HepG2 (cell line): ENCODE data around the gene DAD1. TPM values are rescaled to one million over a fixed set of nuclear protein-coding genes. Genes with fewer than 3 reads are reported as not detected.
A peak's percentile ranks its signal among the peaks of the same experiment; 100 is the strongest.

Source experiments
- ATAC-seq: fragments of 200-7000 bp; cut with Tn5 transposase; 3 replicates; pipeline ENCODE4 v1.9.1; 2020; ENCODE audit warnings: mild to moderate bottlenecking, moderate library complexity
- BruUV-seq: library from RNA; stranded (reverse); fragments of 400-500 nt; replicated peaks from 2 replicates; lab custom pipeline; 2021; lab: Mats Ljungman, UMichigan
- CTCF ChIA-PET: fragments of 300-600 bp; formaldehyde crosslinking; extraction: SDS; loops from one replicate; lab custom pipeline; 2021; ENCODE audit warnings: low total read pairs, inconsistent platforms, low intra/inter-chr PET ratio; lab: Yijun Ruan, JAX
- POLR2A ChIA-PET: fragments of 350-600 bp; sonication (Branson Sonifier 250); formaldehyde crosslinking; loops from one replicate; lab custom pipeline; 2020; ENCODE audit warnings: antibody characterized with exemption, inconsistent platforms; lab: Yijun Ruan, JAX
- DNase-seq: peaks from one replicate; pipeline ENCODE4 v3.0.0-alpha.2; 2015; ENCODE audit warnings: low spot score
- FAIRE-seq: peaks from 3 replicates; lab custom pipeline; 2011; peaks lifted over from hg19 to GRCh38; lab: Jason Lieb, UNC
- H2AFZ ChIP-seq: one replicate; pipeline ENCODE4 v1.6.1; 2011; ENCODE audit warnings: low read length, inconsistent platforms
- H3K27ac ChIP-seq: fragments of 300-600 bp; 3 replicates; pipeline ENCODE4 v1.8.0; 2011; ENCODE audit warnings: mixed run types, mild to moderate bottlenecking, mixed read lengths, low read length, inconsistent platforms; ENCODE audit not compliant: insufficient read depth; ENCODE audit errors: extremely low read length
- H3K27me3 ChIP-seq, 2 experiments: fragments of 200-600 bp in 1 of 2; 2 replicates in 1 of 2; 3 replicates in 1 of 2; pipeline versions ENCODE4 v1.6.0 to v1.8.0; 2011; ENCODE audit warnings: low read length in 2 of 2, mild to moderate bottlenecking in 2 of 2, moderate library complexity in 2 of 2, inconsistent platforms in 1 of 2; ENCODE audit not compliant: insufficient read depth in 2 of 2, control insufficient read depth in 1 of 2
- H3K36me3 ChIP-seq, 2 experiments: fragments of 200-600 bp in 1 of 2; replicated peaks in 1 of 2; 2 replicates in 1 of 2; 3 replicates in 1 of 2; pipeline versions ENCODE4 v1.5.1 to v1.8.0; 2011; ENCODE audit warnings: low read length in 2 of 2, inconsistent platforms in 1 of 2; ENCODE audit not compliant: insufficient read depth in 2 of 2, control insufficient read depth in 1 of 2
- H3K4me1 ChIP-seq: 2 replicates; pipeline ENCODE4 v1.5.1; 2012; ENCODE audit warnings: low read length, inconsistent platforms; ENCODE audit not compliant: insufficient read depth
- H3K4me2 ChIP-seq: 2 replicates; pipeline ENCODE4 v1.6.0; 2011; ENCODE audit warnings: low read depth, low read length, inconsistent platforms
- H3K4me3 ChIP-seq, 3 experiments: fragments of 200-600 bp in 1 of 3; sonication (generic), shearing (Covaris generic) in 1 of 3; replicated peaks in 1 of 3; 2 replicates each; pipeline ENCODE4 v1.5.1; 2011 to 2016; ENCODE audit warnings: low read length in 3 of 3, inconsistent platforms in 2 of 3, low read depth in 2 of 3, mild to moderate bottlenecking in 2 of 3, control low read depth in 1 of 3, mixed read lengths in 1 of 3; ENCODE audit not compliant: insufficient read depth in 1 of 3
- H3K79me2 ChIP-seq: one replicate; pipeline ENCODE4 v1.6.1; 2011; ENCODE audit warnings: low read length, inconsistent platforms; ENCODE audit not compliant: insufficient read depth
- H3K9ac ChIP-seq: 2 replicates; pipeline ENCODE4 v1.6.0; 2011; ENCODE audit warnings: mild to moderate bottlenecking, low read depth, low read length, inconsistent platforms; ENCODE audit not compliant: insufficient read depth
- H3K9me3 ChIP-seq: 2 replicates; pipeline ENCODE4 v1.5.1; 2012; ENCODE audit warnings: mild to moderate bottlenecking, low read length
- H4K20me1 ChIP-seq: 2 replicates; pipeline ENCODE4 v1.6.0; 2011; ENCODE audit warnings: inconsistent platforms, mild to moderate bottlenecking, low read length, moderate library complexity; ENCODE audit not compliant: insufficient read depth
- AHR ChIP-seq: IDR thresholded peaks from 2 replicates; pipeline ENCODE4 v1.6.1; 2018; ENCODE audit warnings: missing genetic modification reagents, missing compliant biosample characterization
- BATF2 ChIP-seq: sonication (generic); formaldehyde crosslinking; IDR thresholded peaks from 2 replicates; pipeline ENCODE4 v1.8.0; 2022; ENCODE audit warnings: mild to moderate bottlenecking, missing genetic modification reagents, moderate library complexity
- CENPX ChIP-seq: sonication (generic); formaldehyde crosslinking; IDR thresholded peaks from 2 replicates; pipeline ENCODE4 v1.9.0; 2021; ENCODE audit warnings: mild to moderate bottlenecking, missing genetic modification reagents, moderate library complexity
- FOXA3 ChIP-seq: IDR thresholded peaks from 2 replicates; pipeline ENCODE4 v1.6.1; 2016; ENCODE audit warnings: missing genetic modification reagents, missing compliant biosample characterization
- KDM5A ChIP-seq: fragments of 200-600 bp; sonication (generic); IDR thresholded peaks from 2 replicates; pipeline ENCODE4 v1.7.0; 2018; ENCODE audit warnings: antibody characterized with exemption, mild to moderate bottlenecking, low read length, borderline replicate concordance
- NCOA5 ChIP-seq: sonication (generic); formaldehyde crosslinking; IDR thresholded peaks from 2 replicates; pipeline ENCODE4 v1.4.0; 2020; ENCODE audit warnings: missing genetic modification reagents
- NFE2L2 ChIP-seq: fragments of 150-350 bp; IDR thresholded peaks from 2 replicates; pipeline ENCODE4 v1.6.1; 2014; ENCODE audit warnings: low read length
- SRSF9 ChIP-seq: fragments of 200-400 bp; formaldehyde crosslinking; IDR thresholded peaks from 2 replicates; pipeline ENCODE4 v1.6.1; 2018; ENCODE audit warnings: borderline replicate concordance, mild to moderate bottlenecking, low read depth, low read length; ENCODE audit not compliant: insufficient read depth, poor library complexity, severe bottlenecking
- SYNCRIP ChIP-seq: fragments of 200-400 bp; formaldehyde crosslinking; IDR thresholded peaks from 2 replicates; pipeline ENCODE4 v1.6.1; 2018; ENCODE audit warnings: mild to moderate bottlenecking, low read depth, low read length; ENCODE audit not compliant: insufficient read depth
- ZBTB26 ChIP-seq: IDR thresholded peaks from 2 replicates; pipeline ENCODE4 v1.6.1; 2016; ENCODE audit warnings: missing compliant biosample characterization, missing genetic modification reagents, borderline replicate concordance
- ZBTB42 ChIP-seq: sonication (generic); formaldehyde crosslinking; IDR thresholded peaks from 2 replicates; pipeline ENCODE4 v1.5.0; 2020; ENCODE audit warnings: mild to moderate bottlenecking, missing genetic modification reagents
- ZFP82 ChIP-seq: sonication (generic); formaldehyde crosslinking; IDR thresholded peaks from 2 replicates; pipeline ENCODE4 v1.5.1; 2020; ENCODE audit warnings: mild to moderate bottlenecking, missing genetic modification reagents, borderline replicate concordance
- ZMYM3 ChIP-seq: sonication (generic); formaldehyde crosslinking; IDR thresholded peaks from 2 replicates; pipeline ENCODE4 v1.5.1; 2020; ENCODE audit warnings: mild to moderate bottlenecking, missing genetic modification reagents
- ZNF343 ChIP-seq: sonication (generic); formaldehyde crosslinking; IDR thresholded peaks from 2 replicates; pipeline ENCODE4 v1.4.0; 2020; ENCODE audit warnings: mild to moderate bottlenecking, missing genetic modification reagents
- ZNF547 ChIP-seq: sonication (generic); formaldehyde crosslinking; IDR thresholded peaks from 2 replicates; pipeline ENCODE4 v1.5.1; 2020; ENCODE audit warnings: mild to moderate bottlenecking, missing genetic modification reagents
- ZNF839 ChIP-seq: sonication (generic); formaldehyde crosslinking; IDR thresholded peaks from 2 replicates; pipeline ENCODE4 v1.4.0; 2020; ENCODE audit warnings: missing genetic modification reagents, mild to moderate bottlenecking, borderline replicate concordance
- WGBS: methylation state at CpG from one replicate; pipeline ENCODE4 v1.1.6; 2017; ENCODE audit warnings: low lambda C conversion rate; 5-methylcytosine and 5-hydroxymethylcytosine counted together
- in situ Hi-C: cut with HindIII; loops from 2 replicates; pipeline ENCODE4 v1.10.0; 2017; ENCODE audit warnings: low pct_unique_long_range_greater_than_20kb; ENCODE audit not compliant: extremely low pct_ligation_motif_present
- intact Hi-C: fragments of 100-400 bp; cut with micrococcal nuclease; formaldehyde crosslinking; loops from one replicate; pipeline ENCODE4 v1.10.0; 2022; ENCODE audit not compliant: unreplicated experiment
- polyA plus RNA-seq, 8 experiments: library from polyadenylated mRNA; depleted of rRNA in 3 of 8; stranded (reverse) in 7 of 8; unstranded in 1 of 8; fragments of >200 nt; fragmentation: Illumina TruSeq in 4 of 8; extraction: Trizol in 4 of 8; gene quantifications; 2 replicates each; pipeline versions ENCODE4 v1.2.1 to v1.2.3, GENCODE V29; 2011 to 2016; ENCODE audit warnings: low read depth in 4 of 8, missing spikeins in 1 of 8, mixed read lengths in 1 of 8; ENCODE audit not compliant: insufficient read depth in 1 of 8
- total RNA-seq, 5 experiments: library from RNA; depleted of rRNA; stranded (reverse); fragments of >200 nt; fragmentation: Illumina TruSeq; extraction: Trizol; gene quantifications; 2 replicates each; pipeline ENCODE4 v1.2.3, GENCODE V29; 2016; ENCODE audit warnings: low read depth in 1 of 5

The DAD1 gene
- total and polyA plus RNA-seq, 2 of the 13 experiments (the other 11 are each of a cell fraction or from before 2014, with no cell fraction given) = 558 to 626 TPM

GRCh38 chr14:22540293-22540692 is 48.7 kb downstream of the DAD1 start:
- ChIA-PET CTCF (no interaction called here), POLR2A (no interaction called here)
- WGBS = 5% methylated on average over 1 of the region's 1 CpG
- Histone ChIP-seq H3K4me1 (no peaks in the 10 kb centered on the region), H3K4me3 (no peak overlapping the region), H3K27me3 (peaks cover 4 to 10% of the 10 kb centered on the region in 2 experiments; a peak in 3 of 5 replicates), H3K9me3 (no peaks in the 10 kb centered on the region), H3K4me2 (no peak overlapping the region), H2AFZ (no peak overlapping the region), H3K36me3 (no peaks in the 10 kb centered on the region), H3K9ac (no peak overlapping the region), H4K20me1 (no peaks in the 10 kb centered on the region), H3K79me2 (no peaks in the 10 kb centered on the region), H3K27ac (no peak overlapping the region)
- DNase-seq (no peak), ATAC-seq (no peak), FAIRE-seq (no peak)
- TF ChIP-seq CENPX (CRISPR knock-in tag) (no peak), SRSF9 (no peak), SYNCRIP (no peak), ZMYM3 (CRISPR knock-in tag) (no peak), ZFP82 (CRISPR knock-in tag) (no peak), ZNF839 (no peak)
- intact Hi-C loops (no loop called here), in situ Hi-C loops (no loop called here)
- BruUV-seq = no TSS peak

GRCh38 chr14:22539831-22540230 is 49.2 kb downstream of the DAD1 start:
- no peak overlapping the region for H3K4me2 ChIP-seq
- peaks cover 4 to 10% of the 10 kb centered on the region in 2 experiments; a peak in 3 of 5 replicates for H3K27me3 ChIP-seq
- WGBS = 56% methylated on average over 3 of the region's 3 CpGs
- no peaks in the 10 kb centered on the region for H4K20me1 ChIP-seq
- H3K9me3 ChIP-seq = no peaks in the 10 kb centered on the region
- in situ Hi-C loops = no loop called here
- DNase-seq (no peak), ATAC-seq (no peak), FAIRE-seq (no peak)
- no peak overlapping the region for H3K27ac ChIP-seq
- ChIA-PET POLR2A (no interaction called here), CTCF (no interaction called here)
- no peak overlapping the region for H3K9ac ChIP-seq
- H3K4me1 ChIP-seq = no peaks in the 10 kb centered on the region
- no peaks in the 10 kb centered on the region for H3K36me3 ChIP-seq
- no TSS peak for BruUV-seq
- intact Hi-C loops = no loop called here
- no peak overlapping the region for H3K4me3 ChIP-seq
- H3K79me2 ChIP-seq = no peaks in the 10 kb centered on the region
- H2AFZ ChIP-seq = no peak overlapping the region
- TF ChIP-seq ZNF547 (CRISPR knock-in tag) = no peak
- no peak for TF ChIP-seq BATF2
- TF ChIP-seq ZNF343 (CRISPR knock-in tag) = no peak
- TF ChIP-seq KDM5A = no peak
- TF ChIP-seq ZBTB42 = no peak
- peak; percentile 88 for TF ChIP-seq NFE2L2
- TF ChIP-seq ZBTB26 (CRISPR knock-in tag) = no peak
- no peak for TF ChIP-seq AHR
- TF ChIP-seq FOXA3 = no peak
- TF ChIP-seq NCOA5 (CRISPR knock-in tag) = no peak
